DMS79 treated with DMSO at 0.1 percent for 48 hours (cell line): ENCODE results near the gene HARS1.
"Not testable (repeated sequence)": the region's sequence is repeated elsewhere in the genome, so short reads cannot be mapped to it uniquely, and the experiment has no call there.

Source experiments
- DNase-seq: peaks from one replicate; lab custom pipeline; 2025; lab: John Stamatoyannopoulos, UW

HARS1 gene

DNA sequence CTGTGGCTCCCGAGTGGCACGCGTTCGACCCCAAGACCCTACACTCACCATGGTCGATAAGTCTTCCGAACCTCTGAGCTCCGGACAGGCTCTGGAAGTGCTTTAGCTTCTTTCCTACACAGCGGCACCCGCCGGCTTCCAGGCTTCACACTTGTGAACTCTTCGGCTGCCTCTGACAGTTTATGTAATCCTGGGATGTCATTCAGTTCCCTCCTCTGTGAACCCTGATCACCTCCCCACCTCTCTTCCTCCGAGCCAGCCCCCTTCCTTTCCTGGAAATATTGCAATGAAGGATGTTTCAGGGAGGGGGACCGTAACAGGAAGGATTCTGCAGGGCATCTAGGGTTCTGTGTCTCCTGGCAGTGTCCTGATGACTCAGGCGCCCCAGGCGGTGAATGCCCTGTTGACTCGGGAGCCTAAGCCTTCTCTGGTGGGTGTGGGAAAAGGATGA is 58.1 kb downstream of the HARS1 start, which contains the start of gene CD14:
Gene CD14 (minus strand): TSS at position 155 of the 451 bp plus-strand sequence. CDS start 104 bp downstream, at position 51.
- DNase-seq: no peak

DNA sequence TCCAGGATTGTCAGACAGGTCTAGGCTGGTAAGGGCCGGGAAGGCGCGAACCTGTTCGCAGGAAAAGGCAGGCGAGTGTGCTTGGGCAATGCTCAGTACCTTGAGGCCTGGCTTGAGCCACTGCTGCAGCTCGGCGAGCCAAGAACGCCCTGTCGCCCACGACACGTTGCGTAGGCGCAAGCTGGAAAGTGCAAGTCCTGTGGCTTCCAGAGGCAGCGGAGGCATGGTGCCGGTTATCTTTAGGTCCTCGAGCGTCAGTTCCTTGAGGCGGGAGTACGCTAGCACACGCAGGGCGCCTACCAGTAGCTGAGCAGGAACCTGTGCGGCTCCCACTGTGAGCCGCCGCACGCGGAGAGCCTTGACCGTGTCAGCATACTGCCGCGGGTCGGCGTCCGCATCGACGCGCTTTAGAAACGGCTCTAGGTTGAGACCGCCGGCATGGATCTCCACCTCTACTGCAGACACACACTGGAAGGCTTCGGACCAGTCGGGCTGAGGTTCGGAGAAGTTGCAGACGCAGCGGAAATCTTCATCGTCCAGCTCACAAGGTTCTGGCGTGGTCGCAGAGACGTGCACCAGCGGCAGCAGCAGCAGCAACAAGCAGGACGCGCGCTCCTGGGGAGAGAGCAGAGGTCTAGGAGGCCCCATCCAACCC is 58.7 kb downstream of the HARS1 start:
- peak; percentile 13 for DNase-seq

DNA sequence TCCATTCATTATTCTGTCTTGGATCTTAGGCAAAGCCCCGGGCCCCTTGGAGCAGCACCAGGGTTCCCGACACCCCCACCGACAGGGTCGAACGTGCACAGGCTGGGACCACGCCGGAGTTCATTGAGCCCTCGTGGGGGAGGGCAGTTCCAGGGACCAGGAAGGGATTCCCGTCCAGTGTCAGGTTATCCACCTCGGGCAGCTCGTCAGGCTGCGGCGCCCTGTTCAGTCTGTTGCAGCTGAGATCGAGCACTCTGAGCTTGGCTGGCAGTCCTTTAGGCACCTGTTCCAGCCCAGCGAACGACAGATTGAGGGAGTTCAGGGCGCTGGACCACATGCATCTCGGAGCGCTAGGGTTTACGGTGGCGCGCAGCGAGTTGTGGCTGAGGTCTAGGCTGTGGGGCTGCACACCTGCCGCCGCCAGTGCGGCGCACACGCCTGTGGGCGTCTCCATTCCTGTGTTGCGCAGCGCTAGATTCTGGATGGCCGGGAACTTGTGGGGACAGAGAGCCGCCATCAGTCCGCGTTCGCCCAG is 59.3 kb downstream of the HARS1 start:
- DNase-seq: peak; percentile 14

DNA sequence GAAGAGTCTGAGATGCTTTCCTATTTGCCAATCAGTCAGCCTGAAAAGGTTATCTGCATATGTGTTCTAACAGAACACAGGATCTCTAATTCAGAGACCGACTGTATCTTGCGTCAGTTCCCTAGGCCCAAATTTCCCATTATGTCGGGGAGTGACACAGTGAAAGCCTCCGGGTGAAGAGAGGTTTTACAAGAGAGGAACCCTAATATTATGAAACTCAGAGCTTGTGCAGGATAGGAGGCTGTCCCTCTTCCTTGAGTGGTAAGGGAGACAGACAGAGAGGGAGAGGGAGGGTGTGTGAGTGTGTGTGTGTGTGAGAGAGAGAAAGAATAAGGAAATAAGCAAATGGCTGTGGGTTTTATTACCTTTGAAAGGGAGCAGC is 60.1 kb downstream of the HARS1 start:
- DNase-seq: no peak

DNA sequence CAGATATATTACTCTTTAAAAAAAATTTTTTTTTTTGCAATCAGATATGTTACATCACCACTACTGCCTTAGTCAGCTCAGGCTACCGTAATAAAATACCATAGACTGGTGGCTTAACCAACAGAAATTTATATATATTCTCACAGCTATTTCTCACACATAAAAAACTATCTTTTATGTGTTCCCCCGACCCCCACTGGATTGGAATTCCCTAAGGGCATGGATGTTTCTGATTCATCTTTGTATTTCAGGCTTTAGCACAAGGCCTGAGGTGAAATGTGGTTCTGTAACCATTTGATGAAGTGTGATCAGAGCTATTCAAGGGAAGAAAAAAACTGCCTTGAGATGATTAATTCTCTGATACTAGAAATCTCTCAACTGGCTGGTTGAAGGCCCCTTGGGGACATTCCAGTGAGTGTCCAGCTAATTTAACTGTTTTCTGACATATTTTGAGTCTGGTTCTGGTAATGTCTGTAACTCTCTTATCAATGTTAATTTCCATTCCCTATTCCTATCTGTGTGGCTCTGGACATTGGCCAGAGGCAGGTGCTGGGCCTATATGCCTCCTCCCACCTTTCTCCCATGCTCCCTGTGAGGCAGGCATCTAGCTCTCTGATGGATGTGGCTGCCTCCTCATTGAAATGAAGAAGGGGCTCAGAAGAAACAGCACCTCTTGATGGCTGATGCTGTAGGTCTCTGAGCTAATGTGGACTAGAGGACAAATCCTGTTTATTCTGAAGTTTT is 60.7 kb downstream of the HARS1 start:
- DNase-seq: no peak

DNA sequence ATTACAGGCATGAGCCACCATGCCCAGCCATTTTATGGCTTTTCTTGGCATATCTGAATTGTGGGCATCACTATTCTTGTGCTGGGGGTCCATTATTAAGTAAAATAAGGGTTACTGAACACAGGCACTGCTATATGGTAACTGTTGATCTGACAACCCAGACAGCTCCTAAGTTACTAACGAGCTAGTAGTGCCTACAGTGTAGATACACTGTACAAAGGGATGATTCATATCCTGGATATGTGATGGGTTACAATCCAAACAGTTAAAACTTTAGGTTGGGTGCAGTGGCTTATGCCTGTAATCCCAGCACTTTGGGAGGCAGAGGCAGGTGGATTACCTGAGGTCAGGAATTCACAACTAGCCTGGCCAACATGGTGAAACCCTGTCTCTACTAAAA is 62.5 kb downstream of the HARS1 start:
- no peak for DNase-seq

DNA sequence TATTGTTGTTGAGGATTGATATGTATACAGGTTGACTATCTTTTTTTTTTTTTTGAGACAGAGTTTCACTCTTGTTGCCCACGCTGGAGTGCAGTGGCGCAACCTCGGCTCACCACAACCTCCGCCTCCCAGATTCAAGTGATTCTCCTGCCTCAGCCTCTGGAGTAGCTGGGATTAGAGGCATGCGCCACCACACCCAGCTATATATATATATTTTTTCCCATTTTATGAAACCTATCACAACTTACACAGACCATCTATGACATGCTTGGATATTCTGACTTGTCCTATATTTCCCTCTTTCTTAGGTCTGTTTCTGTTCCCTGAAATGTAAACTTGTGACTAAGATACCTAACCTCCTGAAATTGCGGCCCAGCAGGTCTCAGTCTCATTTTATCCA is 63.2 kb downstream of the HARS1 start:
- no peak for DNase-seq

DNA sequence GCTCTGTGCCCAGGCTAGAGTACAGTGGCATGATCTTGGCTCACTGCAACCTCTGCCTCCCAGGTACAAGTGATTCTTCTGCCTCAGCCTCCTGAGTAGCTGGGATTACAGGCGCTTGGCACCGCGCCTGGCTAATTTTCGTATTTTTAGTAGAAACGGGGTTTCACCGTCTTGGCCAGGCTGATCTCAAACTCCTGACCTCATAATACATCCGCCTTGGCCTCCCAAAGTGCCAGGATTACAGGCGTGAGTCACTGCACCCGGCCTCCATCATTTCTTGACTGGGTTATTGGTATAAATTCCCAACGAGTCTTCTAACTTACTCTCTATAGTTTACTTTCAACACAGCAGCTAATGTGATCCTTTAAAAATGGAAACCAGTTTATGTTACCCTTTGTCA is 66.3 kb downstream of the HARS1 start:
- DNase-seq: not testable (repeated sequence)
